Raji (cell line): ENCODE measurements around the gene GAS7.

Source experiments
- POLR2A ChIP-seq: IDR thresholded peaks from 2 replicates; pipeline ENCODE4 v1.6.1; 2011; ENCODE audit warnings: low read depth, low read length, control low read depth; ENCODE audit not compliant: insufficient read depth

The GAS7 gene

DNA sequence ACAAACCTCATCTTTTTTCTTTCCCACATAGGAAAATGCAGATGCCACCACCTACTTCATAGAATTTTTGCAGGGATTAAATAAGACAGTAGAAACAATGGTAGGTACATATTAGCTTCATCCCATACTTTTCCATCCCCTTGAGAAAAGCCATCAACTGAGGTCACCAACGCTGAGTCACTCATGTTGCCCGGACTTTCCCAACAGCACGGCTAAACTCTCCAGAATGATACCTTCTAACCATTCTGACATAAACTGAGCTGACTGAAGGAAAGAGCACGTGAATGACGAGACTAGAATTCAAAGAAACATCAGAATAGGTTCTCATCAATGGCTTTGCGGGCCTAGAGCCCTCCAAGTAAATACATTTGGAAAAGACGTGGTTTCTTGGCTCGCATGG is 147.3 kb downstream of the GAS7 start:
- TF ChIP-seq POLR2A, result no peak

DNA sequence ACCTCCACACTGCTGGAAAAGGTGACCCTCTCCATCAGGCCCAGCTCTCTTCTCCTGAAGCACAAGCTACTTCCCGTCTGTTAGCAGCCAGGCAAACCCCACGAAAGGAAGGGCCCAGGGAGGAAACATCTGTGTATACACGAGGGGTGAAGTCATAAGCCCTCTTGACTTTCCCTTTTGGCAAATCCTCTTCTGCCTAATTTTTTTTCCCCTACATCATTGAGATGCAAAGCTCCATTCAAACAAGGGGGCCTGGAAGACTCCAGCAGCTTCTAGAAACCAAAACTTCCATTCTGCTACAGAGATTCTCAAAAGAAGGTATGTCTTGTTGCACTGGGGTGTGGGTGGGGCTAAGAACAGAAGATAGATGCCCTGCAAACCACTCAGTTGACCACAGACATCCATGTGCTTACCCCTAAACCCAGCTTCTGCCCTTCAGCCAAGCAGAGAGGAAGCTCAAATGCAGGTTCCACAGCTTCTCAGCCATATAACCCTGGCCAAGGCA is 147.8 kb downstream of the GAS7 start:
- TF ChIP-seq POLR2A, result peak; percentile 31; the same call in 1 of the 2 replicates

DNA sequence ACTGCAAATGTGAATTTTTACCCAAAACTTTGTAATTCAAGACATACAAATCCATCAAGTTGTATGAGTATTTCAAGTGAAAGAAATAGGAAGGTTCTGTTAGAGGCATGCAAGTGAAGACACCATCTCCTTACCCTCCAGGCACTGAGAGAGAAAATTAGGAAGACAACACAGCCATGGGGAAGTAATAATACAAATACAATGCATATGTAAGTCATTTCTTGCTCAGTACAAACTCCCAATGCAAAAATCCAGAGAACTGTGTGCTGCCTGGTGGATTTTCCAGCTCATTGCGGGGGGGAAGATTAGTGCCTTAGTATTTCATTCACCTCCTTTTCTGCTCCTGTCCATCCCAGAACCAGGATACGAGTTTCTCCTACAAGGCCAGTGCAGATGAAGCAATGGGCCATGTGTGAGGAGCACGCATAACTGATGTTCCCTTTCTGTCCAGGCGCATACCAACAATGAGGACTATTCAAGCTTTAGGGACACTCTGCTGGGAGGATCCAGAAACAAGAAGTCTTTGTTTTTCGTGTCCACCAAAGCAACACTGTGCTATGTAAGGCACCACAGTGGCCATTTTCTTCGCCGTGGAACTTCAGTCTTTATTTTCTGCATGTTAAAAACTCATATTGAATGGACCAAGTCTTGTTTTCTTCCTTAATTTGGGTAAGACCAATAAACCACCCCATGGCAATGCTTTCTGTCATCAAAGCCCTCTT is 149.6 kb downstream of the GAS7 start:
- TF ChIP-seq POLR2A, result no peak

DNA sequence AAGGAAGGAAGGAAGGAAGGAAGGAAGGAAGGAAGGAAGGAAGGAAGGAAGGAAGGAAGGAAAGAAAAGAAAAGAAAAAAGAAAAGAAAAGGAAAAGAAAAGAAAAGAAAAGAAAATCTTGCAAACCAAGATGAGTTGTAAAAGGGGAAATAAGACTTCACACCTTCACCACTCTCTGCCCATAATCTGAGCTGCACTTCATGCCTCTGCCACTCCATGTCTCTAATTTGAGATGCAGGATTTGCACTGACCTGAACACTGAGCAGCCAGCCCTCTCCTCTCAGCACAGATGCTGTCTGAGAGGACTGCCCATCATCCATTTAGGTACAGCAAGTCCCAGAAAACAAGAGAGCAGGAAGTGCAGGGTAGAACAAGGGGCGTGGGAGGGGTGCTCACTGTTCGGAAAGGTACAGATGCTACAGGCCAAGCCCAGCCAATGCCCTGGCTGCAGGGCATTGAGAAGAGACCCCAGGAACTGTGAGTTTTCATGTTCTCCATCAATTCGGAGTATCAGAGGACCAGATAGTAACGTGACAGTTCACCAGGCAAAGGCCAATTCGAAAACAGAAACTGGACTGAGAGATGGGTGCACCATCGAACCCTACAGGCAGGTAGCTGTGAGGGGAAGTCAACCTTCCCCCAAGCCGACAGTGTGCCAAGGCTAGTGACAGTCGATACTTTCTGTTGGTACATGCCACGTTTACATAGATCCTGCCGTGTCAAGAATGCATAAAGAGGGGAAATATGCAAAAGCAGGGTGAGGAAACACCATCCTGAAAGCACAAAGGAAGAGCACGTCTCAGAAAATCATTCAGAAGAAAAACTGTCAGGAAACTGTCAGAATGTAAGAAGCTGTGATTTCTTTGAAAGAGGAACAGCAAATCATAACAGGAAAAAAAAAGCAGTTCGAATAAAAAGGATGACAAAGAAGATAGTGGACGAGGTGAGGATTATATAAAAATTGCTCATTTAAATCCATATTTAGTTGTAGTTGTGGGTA is 151.3 kb downstream of the GAS7 start:
- no peak for TF ChIP-seq POLR2A

DNA sequence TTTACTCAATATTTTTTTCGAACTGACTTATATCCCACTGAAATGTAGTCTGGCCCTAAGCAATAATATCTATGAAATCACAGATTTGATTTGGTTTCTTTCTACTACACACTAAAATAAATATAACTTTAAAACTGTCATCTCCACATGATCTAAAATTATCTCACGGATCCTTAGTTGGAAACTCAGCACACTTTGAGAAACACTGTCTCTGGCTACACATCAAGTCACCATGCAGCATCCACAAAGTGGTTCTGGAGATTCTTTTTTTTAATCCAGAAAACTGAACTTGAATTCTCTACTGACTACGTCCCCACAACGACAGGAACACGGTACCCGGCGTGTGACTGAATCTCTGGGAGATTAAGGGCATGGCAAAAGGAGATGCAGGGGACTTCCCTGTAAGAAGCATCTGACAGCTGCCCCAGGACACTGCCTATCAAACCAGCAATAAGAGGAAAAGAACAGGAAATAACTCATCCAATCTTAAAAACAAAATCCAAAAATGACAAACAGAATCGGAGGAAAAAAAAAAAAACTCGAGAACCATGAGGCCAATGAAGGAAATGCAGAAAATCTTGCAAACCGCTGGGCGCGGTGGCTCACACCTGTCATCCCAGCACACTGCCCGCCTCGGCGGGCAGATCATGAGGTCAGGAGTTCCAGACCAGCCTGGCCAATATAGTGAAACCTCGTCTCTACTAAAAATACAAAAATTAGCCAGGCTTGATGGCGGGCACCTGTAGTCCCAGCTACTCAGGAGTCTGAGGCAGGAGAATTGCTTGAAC is 152.3 kb downstream of the GAS7 start:
- TF ChIP-seq POLR2A, result no peak

DNA sequence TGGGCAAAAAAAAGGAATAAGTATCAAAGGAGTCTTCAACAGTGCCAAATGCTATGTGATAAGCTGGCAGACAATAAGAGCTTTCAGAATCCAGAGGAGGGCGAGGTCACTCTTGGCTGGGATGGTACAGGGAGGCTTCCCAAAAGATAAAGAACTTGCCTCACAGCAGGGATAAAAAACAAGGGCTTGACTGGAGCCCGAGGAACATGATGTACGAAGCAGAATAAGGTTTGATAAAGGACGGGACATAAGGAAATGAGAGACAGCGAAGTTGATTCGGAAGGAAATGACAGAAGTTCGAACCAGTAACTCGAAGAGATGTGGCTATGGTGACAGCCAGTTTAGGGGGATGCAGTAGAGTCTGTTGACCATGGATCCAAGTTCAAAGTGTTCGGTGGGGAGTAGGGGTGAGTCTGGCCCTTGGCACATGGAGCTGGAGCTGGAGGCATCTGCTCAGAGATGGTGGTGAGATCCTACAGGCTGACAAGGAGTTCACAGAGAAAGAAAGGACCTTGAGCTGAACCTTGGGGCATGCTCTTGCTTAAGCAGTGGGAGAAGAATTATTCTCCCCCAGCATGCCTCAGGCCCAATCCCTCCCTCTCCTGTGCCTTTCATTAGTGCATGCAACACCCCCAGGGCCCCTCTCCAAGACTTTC is 155.7 kb downstream of the GAS7 start:
- TF ChIP-seq POLR2A, result no peak

DNA sequence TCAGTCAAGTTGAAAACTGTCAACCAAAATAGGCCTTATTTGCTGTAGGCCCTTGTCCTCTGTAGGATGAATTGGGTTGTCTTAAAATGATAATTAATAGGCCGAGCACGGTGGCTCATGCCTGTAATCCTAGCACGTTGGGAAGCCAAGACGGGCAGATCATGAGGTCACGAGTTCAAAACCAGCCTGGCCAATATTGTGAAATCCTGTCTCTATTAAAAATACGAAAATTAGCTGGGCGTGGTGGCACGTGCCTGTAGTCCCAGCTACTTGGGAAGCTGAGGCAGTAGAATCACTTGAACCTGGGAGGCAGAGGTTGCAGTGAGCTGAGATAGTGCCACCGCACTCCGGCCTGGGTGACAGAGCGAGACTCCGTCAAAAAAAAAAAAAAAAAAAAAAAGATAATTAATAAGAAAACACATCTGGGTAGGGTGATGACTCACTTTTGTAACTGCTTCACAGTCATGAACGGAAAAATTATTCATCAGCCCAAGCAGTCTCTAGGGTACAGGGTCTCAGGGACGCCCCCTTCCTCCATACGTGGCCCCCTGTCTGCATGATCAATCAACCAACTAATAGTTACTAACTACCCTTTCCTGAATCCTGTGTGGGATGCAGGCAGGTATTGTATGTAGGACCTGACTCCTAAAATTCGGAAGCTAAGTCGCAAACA is 156.4 kb downstream of the GAS7 start:
- no peak for TF ChIP-seq POLR2A

DNA sequence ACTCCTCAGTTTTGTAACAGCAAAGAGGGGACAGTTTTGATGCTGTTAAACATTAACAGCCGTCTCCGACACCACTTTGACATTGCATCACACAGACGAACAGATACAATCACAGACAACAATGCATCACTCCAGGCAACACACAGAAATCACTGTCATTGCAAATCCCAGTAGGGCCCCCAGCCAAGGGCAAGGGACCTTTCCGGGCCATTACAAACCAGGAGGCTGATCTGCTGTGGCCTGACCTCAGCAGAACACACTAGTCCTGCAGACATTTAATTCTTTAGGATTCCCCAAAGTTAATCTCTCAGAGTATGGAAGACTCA is 157.2 kb downstream of the GAS7 start:
- no peak for TF ChIP-seq POLR2A

DNA sequence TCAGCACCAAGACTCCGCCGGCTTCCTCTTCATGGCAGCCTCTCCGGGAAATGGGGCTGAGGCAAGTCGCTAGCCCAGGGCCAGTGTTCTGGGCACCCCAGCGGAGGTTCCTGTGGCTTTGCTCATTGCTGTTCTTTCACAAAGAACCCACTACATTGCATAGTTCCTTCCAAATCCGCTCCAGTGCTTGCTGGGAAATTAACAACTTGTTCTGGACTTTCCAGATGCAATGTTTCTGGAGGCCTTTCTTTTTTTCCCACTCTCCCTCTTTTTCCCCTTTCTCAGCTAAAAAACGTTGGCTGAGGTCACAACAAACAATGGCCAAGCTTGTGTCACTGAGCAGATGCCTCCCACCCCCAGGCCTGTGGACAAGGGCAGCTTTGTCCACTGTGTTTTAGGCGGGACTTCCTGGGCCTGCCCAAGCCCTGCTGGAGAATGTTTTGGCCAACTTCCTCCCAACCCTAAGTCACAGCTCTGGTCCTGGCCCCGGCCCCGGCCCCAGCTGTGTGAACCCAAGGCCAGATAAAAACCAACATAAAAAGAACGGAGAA is 161.8 kb downstream of the GAS7 start:
- TF ChIP-seq POLR2A, result no peak

DNA sequence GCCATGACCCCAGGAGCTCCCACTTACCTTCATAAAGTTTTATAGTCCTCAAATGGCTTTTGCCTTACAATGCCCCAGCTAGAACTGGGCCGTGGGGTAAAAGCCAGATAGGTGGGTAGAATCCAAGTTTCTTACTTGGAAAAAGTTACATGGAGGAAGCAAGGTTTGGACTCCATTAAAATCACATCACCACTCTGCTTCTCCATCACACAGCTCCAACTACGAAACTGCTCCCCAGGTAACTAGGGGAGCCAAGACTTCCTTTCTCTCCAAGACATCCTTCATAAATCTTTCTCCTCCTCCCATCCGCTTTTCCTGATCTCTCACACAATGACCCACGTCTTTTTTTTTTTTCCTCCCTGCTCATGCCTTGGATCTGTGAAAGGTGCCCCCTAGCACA is 162.5 kb downstream of the GAS7 start:
- no peak for TF ChIP-seq POLR2A

DNA sequence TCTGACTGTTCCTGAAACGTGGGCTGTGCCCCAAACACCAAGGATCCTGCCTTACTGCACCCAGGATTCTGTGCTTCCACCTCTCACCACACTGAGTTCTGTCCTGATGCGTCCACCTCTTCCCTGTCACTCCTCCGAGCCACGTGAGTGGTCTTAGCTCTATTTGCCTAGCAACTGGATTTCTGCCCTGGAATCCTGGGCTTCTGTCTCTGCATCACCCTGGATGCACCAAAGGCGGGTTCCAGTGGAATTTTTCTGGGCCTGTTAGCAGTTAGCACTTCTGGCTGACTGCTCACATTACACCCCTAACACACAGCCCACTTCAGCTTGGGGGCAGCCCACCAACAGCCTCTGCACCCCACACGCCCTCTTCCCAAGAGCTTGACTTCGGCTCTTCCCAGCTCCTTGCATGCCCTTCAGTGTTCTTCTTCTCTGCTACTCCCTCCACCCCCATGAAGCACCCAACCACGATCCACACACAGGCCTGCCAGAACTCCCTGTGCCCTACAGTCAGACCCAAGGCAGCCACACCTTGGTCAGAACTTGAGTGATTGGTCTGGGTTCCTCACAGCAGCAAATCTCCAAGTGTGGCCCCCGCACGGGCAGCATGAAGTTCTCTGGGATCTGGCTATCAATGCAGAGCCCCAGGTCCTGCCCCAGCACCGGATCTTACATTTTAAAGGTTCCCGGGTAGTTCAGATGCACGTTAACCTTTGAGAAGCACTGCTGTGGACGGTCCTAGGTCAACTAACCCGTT is 163.5 kb downstream of the GAS7 start:
- no peak for TF ChIP-seq POLR2A

DNA sequence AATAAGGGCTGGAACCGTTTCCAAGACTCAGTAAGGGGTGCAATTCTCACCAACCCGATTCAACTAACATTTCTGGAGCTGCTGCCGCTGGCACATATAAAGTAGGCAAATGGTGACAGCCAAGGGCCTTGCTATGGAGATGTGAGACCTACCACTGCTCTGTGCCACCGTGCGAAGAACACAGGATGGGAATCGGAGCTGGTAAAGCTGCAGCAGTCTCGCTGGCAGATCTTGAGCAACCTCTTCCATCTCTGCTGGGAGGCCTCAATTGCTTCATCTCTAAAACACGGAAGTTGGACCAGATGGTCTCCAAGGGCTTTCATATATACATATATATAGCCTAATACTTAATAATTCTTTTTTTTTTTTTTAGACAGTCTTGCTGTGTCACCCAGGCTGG is 164.4 kb downstream of the GAS7 start:
- TF ChIP-seq POLR2A, result no peak

DNA sequence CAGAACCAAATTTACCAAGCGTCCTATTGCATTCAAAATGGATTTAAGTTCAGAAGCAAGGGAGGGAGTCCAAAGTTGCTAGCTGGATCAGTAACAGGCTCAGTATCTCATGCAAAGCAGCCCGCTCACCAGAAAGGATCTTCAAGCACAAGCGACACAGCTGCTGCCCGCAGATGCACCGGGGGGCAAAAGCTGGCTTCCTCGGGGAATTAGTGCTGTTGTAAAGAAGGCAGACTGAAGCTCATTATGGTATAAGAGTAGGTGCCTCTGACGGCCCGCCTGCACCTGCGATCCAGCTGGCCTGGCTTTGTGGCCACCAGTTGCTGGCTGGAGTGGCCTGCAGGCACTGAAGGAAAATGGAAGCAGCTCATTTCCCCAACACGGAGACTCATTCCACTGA is 165.0 kb downstream of the GAS7 start:
- TF ChIP-seq POLR2A, result no peak
